BJ (cell line): ENCODE data around the gene GNG14. TPM values are rescaled to one million over a fixed set of nuclear protein-coding genes. Genes with fewer than 3 reads are reported as not detected.

Experiments
- CTCF ChIA-PET: fragments of 350-600 bp; formaldehyde crosslinking; extraction: SDS; loops from one replicate; lab custom pipeline; 2021; ENCODE audit warnings: antibody characterized with exemption, inconsistent platforms; lab: Yijun Ruan, JAX
- POLR2A ChIA-PET: fragments of 300-600 bp; sonication (Branson Sonifier 250); formaldehyde crosslinking; extraction: SDS; loops from one replicate; lab custom pipeline; 2021; ENCODE audit warnings: antibody characterized with exemption; lab: Charles Lee
- DNase-seq: peaks from one replicate; pipeline ENCODE4 v3.0.0-alpha.2; 2011; ENCODE audit warnings: low read depth
- H3K27me3 ChIP-seq: 2 replicates; pipeline ENCODE4 v1.6.0; 2011; ENCODE audit warnings: low read length; ENCODE audit not compliant: control insufficient read depth, insufficient read depth
- H3K36me3 ChIP-seq: 2 replicates; pipeline ENCODE4 v1.5.1; 2011; ENCODE audit warnings: low read length; ENCODE audit not compliant: control insufficient read depth, insufficient read depth
- H3K4me3 ChIP-seq: 2 replicates; pipeline ENCODE4 v1.5.1; 2011; ENCODE audit warnings: low read depth, mild to moderate bottlenecking, control low read depth, low read length
- polyA plus RNA-seq: library from polyadenylated mRNA; depleted of rRNA; stranded (reverse); fragments of >200 nt; gene quantifications from 2 replicates; pipeline ENCODE4 v1.2.3, GENCODE V29; 2011
- TF ChIP-seq, protein P1 (sequence below): IDR thresholded peaks from 2 replicates; pipeline ENCODE4 v1.5.1; 2011; ENCODE audit warnings: low read depth, mild to moderate bottlenecking, control low read depth, inconsistent platforms, low read length, moderate library complexity; ENCODE audit not compliant: insufficient read depth

Gene GNG14
- polyA plus RNA-seq, 1 experiment, result not detected

DNA sequence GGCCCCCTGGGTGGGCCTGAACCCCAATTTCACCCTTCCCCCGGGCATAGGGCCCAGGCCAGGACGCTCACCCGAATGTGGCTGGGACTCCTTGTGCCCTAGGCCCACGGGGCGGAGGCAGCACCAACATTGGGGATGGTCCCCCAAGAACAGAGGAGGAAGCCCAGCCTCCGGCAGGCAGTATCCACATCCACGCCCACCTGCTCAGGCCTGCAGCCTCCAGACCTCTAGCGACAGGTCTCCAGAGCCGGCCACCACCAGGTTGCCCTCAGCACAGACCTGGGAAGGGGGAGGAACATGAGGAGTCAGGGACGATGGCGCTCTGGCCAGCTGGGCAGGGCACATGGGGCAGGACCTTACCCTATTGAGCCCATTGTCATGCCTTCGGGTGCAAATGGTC is 1.2 kb downstream of the GNG14 start:
- CTCF ChIA-PET, result no interaction called here
- no peak for DNase-seq
- peaks cover 6% of the 10 kb centered on the region for H3K36me3 ChIP-seq
- no peaks in the 10 kb centered on the region for H3K27me3 ChIP-seq
- H3K4me3 ChIP-seq, result no peak overlapping the region
- POLR2A ChIA-PET, result no interaction called here
- TF ChIP-seq, protein P1, sequence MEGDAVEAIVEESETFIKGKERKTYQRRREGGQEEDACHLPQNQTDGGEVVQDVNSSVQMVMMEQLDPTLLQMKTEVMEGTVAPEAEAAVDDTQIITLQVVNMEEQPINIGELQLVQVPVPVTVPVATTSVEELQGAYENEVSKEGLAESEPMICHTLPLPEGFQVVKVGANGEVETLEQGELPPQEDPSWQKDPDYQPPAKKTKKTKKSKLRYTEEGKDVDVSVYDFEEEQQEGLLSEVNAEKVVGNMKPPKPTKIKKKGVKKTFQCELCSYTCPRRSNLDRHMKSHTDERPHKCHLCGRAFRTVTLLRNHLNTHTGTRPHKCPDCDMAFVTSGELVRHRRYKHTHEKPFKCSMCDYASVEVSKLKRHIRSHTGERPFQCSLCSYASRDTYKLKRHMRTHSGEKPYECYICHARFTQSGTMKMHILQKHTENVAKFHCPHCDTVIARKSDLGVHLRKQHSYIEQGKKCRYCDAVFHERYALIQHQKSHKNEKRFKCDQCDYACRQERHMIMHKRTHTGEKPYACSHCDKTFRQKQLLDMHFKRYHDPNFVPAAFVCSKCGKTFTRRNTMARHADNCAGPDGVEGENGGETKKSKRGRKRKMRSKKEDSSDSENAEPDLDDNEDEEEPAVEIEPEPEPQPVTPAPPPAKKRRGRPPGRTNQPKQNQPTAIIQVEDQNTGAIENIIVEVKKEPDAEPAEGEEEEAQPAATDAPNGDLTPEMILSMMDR, result no peak

DNA sequence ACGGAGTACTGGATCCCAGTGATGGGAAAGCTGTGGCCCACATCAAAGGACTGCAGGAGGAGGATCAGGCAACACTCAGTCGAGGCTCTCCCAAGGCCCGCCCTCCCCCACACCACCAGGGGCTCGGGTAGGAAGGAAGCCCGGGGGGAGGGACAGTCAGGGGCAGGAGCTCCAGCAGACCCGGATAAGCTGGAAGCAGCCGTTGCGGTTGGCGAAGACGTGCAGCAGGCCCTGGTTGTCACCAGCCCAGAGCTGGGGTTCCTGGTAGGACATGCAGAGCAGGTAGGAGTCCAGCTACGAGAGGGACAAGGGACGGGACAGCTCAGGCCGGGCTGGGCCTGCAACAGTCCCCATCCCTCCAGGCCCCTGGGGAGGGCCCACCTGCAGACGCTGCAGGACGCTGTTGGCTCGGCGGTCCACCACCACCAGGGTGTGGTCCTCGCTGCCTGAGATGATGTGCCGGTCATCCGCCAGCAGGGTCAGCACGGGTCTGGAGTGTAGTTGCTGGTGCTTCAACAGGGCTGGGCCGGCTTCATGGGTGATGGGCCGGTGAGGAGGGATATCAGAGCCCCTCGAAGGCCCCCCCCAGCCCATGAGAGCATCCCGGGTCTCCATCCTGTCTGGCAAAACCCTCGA is 1.9 kb downstream of the GNG14 start:
- TF ChIP-seq, protein P1, result no peak
- Histone ChIP-seq H3K36me3 (peaks cover 6% of the 10 kb centered on the region), H3K4me3 (no peak overlapping the region), H3K27me3 (no peaks in the 10 kb centered on the region)
- POLR2A ChIA-PET, result no interaction called here
- CTCF ChIA-PET, result no interaction called here
- DNase-seq, result no peak

DNA sequence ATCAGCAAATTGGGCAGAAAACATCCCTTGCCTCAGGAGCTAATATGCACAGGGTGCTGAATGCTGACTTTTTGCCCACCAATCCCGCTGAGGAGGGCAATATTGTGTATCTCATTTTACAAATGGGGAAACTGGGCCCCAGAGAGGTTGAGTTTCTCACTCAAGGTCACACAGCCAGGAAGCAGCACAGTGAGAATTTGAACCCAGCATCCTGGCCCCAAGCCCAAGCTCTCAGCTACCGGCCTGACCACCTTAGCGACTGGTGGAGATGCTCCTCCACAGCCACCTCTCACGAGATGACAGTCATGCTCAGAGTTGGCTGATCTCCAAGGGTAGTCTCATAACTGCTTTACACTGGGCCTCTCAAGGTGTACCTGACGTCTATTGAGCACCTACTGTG is 5.2 kb downstream of the GNG14 start:
- CTCF ChIA-PET, result no interaction called here
- POLR2A ChIA-PET, result no interaction called here
- TF ChIP-seq, protein P1, result no peak
- DNase-seq, result no peak
- H3K27me3 ChIP-seq, result no peaks in the 10 kb centered on the region
- H3K36me3 ChIP-seq, result peaks cover 5% of the 10 kb centered on the region
- no peak overlapping the region for H3K4me3 ChIP-seq

DNA sequence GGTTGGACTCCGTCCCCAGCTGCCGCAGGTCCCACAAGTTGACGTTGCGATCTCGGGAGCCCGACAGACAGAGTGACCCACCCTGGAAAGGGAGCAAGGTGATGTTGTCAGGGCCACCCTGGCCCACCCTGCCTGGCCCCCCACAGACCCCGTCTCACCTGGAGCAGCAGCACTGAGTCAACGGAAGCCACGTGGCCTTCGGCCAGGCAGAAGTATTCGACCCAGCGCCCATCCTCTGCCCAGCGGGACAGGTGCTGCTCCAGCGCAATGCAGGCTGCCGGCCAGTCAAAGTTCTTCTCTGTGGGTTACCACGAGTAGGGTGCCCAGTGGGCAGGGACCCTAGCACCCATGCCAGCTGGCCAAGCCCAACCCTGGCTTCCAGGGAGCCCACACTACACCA is 6.8 kb downstream of the GNG14 start:
- ChIA-PET POLR2A (no interaction called here), CTCF (no interaction called here)
- H3K27me3 ChIP-seq, result no peaks in the 10 kb centered on the region
- H3K36me3 ChIP-seq, result peaks cover 7% of the 10 kb centered on the region
- TF ChIP-seq, protein P1, result no peak
- H3K4me3 ChIP-seq, result no peak overlapping the region
- no peak for DNase-seq

DNA sequence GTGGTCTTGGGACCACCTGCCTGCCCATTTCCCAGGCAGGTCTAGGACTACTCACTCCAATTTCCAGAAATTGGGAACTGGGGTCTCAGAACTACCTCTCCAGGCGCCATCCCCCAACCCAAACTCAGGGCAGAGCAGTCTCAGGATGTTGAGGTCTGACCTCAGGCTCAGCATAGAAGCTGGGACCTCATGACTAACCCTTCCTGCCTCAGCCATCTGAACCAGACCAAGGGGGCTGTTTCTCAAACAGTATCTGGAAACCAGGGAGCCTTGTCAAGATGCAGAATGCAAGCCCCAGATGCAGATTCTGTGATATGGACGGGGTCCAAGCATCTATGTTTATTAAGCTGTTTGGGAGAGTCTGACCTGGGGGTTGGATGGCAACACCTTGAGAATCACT is 7.3 kb downstream of the GNG14 start:
- ChIA-PET CTCF (interaction anchor here (0.8 kb wide), 1 partner anchor 11 kb away, joined by 3 read pairs; no protein-coding TSS in a partner anchor), POLR2A (no interaction called here)
- H3K27me3 ChIP-seq, result no peaks in the 10 kb centered on the region
- no peak overlapping the region for H3K4me3 ChIP-seq
- TF ChIP-seq, protein P1, result no peak
- peaks cover 10% of the 10 kb centered on the region for H3K36me3 ChIP-seq
- no peak for DNase-seq
